Peyer's patch (tissue), 4 donors: ENCODE measurements around the gene ENO3.

Experiments
- POLR2A ChIP-seq, 2 donors: fragments of 450-650 bp; IDR thresholded peaks; one replicate each; pipeline ENCODE4 v1.5.1; 2017; ENCODE audit warnings: antibody characterized with exemption in 2 of 2, mild to moderate bottlenecking in 2 of 2, moderate library complexity in 2 of 2
- TF ChIP-seq, protein P1 (sequence below), 6 experiments: fragments of 450-650 bp in 4 of 6; fragments of 200-600 bp in 2 of 6; sonication (generic) in 1 of 6; IDR thresholded peaks; one replicate each; pipeline ENCODE4 v1.5.1; 2017 to 2019; ENCODE audit warnings: antibody characterized with exemption in 6 of 6, mild to moderate bottlenecking in 3 of 6, moderate library complexity in 1 of 6

DNA sequence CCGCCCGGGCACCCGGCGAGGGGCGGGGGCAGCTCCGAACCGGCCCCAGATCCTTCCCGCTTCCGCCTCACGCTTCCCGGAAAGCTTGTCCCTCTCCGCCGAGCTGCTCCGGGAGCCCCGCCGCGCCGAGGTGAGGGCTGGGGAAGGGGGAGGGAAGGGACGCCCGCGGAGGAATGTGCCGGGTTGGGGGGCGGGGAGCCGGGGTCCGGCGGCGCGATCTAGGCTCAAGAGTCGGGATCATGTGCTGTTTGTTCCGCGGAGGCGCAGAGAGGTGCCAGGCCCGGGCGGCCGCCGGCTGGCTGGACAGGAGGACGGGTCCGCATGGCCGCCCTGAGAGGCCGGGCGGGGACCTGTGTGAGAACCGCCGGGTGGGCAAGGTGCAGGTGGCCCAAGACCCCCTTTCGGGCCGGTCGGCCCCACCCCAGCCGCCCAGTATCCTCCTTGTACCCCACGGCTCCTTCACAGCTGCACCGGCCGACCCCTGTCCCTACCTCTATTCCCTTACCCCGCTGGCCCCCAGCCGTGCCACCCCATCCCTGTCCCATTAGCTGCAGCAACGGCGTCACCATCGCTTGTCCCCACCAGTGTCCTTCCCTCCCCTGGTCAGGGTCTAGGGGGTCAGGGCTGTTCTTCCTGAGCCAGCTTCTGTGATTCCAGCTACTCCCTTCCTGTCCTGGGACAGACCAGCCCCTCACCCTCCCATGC is 47.3 kb downstream of the ENO3 start:
- TF ChIP-seq, protein P1, sequence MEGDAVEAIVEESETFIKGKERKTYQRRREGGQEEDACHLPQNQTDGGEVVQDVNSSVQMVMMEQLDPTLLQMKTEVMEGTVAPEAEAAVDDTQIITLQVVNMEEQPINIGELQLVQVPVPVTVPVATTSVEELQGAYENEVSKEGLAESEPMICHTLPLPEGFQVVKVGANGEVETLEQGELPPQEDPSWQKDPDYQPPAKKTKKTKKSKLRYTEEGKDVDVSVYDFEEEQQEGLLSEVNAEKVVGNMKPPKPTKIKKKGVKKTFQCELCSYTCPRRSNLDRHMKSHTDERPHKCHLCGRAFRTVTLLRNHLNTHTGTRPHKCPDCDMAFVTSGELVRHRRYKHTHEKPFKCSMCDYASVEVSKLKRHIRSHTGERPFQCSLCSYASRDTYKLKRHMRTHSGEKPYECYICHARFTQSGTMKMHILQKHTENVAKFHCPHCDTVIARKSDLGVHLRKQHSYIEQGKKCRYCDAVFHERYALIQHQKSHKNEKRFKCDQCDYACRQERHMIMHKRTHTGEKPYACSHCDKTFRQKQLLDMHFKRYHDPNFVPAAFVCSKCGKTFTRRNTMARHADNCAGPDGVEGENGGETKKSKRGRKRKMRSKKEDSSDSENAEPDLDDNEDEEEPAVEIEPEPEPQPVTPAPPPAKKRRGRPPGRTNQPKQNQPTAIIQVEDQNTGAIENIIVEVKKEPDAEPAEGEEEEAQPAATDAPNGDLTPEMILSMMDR (IDR thresholded peaks at IDR 0.05), result no peak
- no peak for TF ChIP-seq POLR2A (IDR thresholded peaks at IDR 0.05)
